ENCODE data around the gene VPS41. TPM values are rescaled to one million over a fixed set of nuclear protein-coding genes. Genes with fewer than 3 reads are reported as not detected.

The VPS41 gene
- total RNA-seq, 2 donors from 2014 or later = 60.6 to 61.0 TPM

- no peak for DNase-seq (ENCODE audit: low spot score)
- intact Hi-C loops (cut with DNase I) = no loop called here
Observed at GRCh38 chr7:38700116-38700515, 208.9 kb downstream of the VPS41 start.

DNA sequence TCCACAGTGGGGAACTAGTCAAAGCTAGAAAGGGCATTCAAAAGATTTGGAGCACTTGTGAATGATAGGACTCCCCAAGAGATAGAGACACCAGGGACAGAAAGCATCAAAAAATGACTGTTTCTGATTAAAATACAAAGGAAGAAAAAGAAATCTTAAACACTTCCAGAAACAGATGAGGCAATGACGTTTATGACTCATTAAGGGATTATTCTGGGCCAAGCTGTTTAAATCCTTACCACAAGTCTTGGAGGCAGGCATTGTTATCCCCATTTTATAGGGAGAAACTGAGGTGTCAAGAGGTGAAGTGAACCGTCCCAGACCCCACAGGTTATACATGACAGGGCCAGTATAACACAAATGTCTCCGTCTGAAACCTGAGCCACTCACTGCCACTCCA, 209.5 kb downstream of the VPS41 start:
- intact Hi-C loops (cut with DNase I) = no loop called here

GRCh38 chr7:38694326-38694725, 214.7 kb downstream of the VPS41 start:
- DNase-seq (ENCODE audit: low spot score) = no peak
- intact Hi-C loops (cut with DNase I) = no loop called here

More for the DNA sequence above, 209.5 kb downstream of the VPS41 start:
- DNase-seq (ENCODE audit: low spot score) = no peak

GRCh38 chr7:38686888-38687287, 222.1 kb downstream of the VPS41 start:
- intact Hi-C loops (cut with DNase I) = no loop called here

DNA sequence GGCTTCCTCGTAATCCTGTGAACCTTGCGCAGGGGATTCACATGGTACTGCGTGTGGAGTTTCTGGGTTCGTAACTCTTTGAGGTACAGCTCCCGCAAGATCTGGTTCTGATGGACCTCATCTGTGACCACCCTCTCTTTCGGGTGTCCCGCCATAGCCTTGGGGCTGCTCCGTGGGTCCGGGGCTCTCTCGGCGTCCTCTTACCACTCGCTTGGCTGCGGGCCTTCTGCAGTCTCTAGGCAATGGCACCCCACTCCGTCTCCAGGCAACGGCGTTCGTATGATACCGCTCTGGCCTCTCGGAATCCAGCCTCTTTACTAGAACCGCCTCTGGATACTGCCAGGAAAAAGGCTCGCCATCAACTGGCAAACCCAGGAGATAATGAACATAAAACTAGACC, 223.1 kb downstream of the VPS41 start:
- DNase-seq (ENCODE audit: low spot score) = no peak
- intact Hi-C loops (cut with DNase I) = no loop called here

More at GRCh38 chr7:38686888-38687287, 222.1 kb downstream of the VPS41 start:
- no peak for DNase-seq (ENCODE audit: low spot score)

- intact Hi-C loops (cut with DNase I) = no loop called here
- DNase-seq (ENCODE audit: low spot score) = no peak
Observed at GRCh38 chr7:38682606-38683005, 226.4 kb downstream of the VPS41 start.

DNA sequence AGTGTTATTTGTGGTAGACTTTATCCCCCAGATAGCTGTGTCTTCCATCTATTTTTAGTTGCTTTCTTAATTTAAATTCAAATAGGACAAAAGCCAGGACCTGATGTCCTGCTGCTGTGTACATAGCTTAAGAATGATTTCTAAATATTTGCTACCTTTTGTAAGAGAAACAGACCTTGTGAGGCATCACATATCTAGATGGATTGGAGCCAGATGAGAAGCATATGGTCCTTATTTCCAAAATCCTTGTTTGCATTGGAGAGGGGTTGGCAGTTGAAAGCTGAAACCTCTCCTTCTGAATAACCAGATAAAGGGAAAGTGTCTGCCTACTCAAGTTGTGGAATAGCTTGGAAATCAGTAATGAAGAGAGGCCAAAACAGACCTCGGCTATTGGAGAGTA, 227.1 kb downstream of the VPS41 start:
- intact Hi-C loops (cut with DNase I) = no loop called here
- no peak for DNase-seq (ENCODE audit: low spot score)

DNA sequence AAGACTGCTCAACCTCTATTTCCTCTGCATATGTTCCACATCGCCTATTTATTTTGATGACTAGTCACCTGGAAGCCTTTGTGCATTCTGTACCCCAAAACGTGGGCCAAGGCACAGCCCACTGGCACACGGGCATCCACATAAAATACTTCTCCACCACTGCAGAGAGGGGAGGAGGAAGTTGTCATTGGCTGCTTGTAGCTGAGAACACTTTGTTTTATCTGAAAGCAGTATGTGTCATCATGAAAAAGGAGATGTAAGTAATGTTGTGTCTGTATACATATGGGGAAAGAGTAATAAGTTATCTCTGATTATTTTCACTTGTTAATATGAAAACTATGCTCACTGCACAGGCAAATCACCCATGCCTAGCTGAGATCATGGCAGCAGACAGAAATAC, 229.6 kb downstream of the VPS41 start:
- no peak for DNase-seq (ENCODE audit: low spot score)
- intact Hi-C loops (cut with DNase I) = no loop called here

GRCh38 chr7:38678698-38679054, 230.3 kb downstream of the VPS41 start:
- DNase-seq (ENCODE audit: low spot score) = no peak
- intact Hi-C loops (cut with DNase I) = no loop called here

DNA sequence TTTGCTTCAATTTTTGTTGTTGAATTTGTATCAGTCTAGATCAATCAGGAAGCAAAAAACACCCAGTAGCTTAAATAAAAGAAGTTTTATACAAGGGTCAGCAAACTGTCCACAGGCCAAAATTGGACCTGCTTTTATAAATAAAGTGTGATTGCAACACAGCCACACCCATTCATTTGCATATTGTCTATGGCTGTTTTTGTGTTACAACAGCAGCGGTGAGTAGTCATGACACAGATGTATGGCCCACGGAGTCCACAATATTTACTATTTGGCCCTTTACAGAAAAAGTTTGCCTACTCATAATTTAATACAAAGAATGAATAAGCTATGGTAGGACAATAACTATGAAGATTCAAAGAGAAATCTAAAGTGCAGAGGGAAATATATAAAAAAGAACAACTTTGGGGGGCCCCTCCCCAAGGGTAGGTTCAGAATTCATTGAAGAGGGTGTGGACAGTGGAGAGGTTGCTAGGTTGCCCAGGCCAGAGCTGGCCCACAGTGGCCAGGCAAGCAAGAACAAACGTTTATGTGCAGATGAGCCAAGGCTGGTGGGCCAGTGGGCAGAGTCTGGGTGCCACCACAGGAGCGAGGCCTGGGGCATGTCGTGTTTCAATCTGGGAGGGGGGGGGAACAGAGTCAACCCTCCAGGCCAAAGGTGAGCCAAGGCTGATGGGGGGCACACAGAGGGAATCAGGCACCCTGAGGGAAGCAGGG, 230.9 kb downstream of the VPS41 start:
- intact Hi-C loops (cut with DNase I) = no loop called here
- DNase-seq (ENCODE audit: low spot score) = no peak

DNA sequence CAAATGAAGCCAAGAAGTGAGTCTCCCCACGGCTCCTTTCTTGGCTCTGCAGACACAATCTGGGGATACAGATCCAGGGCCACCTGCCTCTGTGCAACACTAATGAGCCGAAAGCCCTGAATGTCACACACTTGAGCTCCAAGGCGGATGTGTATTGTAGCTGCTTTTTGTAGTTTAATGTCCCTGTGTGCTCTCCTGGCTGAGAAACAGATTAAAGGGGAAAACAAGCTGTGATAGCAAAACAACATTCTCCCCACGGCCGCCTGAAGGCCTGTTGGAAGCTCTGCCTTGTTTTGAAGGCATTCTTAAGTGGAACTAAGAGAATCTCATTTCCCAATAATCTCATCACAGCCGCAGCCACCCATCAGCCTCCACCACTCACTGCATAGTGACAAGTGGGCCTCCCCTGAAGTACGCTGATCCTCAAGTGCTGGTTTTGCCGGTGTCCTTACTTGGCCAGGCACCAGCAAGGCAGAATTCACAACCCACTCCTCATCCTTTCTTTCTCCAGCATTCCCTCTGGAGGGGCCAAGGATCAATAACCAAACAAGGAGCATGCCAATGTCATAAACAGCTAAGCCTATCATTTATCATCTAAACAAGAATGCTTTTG, 233.4 kb downstream of the VPS41 start:
- intact Hi-C loops (cut with DNase I) = no loop called here

DNA sequence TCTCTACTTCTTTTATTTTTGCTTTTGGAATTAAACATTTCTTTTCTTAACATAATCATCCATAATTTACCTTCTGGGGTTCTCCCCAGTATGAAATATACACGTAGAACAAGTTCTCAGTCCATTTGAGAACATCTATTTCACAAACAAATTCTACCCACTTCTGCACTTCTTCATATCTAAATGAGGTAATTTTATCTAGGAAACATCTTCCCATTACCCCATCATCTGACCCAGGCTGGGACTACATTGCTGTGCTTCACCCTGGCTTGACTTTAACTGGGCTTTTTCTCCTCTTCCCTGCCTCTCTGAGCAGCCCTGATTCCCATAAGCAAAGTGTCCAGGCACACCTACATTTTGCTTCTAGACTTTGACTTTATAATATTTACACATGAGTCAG, 234.5 kb downstream of the VPS41 start:
- DNase-seq (ENCODE audit: low spot score) = no peak
- intact Hi-C loops (cut with DNase I) = no loop called here

More for the DNA sequence above, 233.4 kb downstream of the VPS41 start:
- no peak for DNase-seq (ENCODE audit: low spot score)

- intact Hi-C loops (cut with DNase I) = no loop called here
- no peak for DNase-seq (ENCODE audit: low spot score)
Observed at GRCh38 chr7:38673795-38674194, 235.2 kb downstream of the VPS41 start.

Other genes starting within 250 kb of the VPS41 start
- under 1 TPM; 0.19 to 0.69 TPM for gene POU6F2, start 68.7 kb upstream of the VPS41 start, total RNA-seq

Data from posterior vena cava (tissue), 2 donors.